ENCODE measurements around the gene ACTG2.

DNA sequence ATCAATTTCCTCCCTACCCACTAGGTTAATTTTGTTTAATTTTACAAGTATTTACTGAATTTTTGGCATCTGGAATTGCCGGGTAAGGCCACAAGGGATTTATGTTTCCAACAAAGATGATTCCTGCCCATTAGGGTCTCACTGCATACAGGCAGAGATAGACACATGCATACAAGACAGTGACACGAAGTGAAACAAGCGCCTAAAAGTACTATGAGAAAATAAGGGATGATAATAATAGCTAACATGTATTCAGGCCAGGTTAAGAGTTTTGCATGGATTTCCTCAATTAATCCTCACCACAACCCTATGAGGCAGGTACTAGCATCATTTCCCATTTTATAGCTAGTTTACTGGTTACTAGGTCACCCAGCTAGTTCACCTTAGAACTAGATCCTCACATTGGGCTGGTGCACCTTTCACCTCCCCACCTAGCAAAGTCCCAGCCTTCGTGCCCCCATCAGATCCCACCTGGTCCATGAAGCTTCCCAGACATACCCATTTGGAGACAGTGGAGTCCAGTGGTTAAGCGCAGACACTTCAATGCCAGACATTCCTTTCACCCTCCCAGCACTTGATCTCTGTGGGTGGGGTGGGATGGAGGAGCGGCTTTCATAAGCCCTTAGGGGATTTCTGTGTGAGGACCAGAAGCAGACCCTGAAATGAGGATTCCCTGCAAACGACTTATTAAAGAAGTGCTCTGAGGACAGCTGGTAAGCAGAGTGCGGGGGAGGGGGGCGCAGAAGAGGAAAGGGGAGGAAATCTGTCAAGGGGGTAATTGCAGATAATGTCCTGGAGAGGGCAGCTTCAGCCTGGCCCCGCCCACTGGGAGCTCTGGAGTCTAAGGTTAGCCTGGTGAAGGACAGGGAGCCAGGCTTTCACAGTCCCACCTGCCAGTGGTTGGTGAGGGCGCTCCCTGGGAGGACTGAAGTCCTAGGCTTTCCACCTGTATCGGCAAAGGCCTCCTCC lies 28.1 kb downstream of the ACTG2 start:
- TF ChIP-seq, protein P1, sequence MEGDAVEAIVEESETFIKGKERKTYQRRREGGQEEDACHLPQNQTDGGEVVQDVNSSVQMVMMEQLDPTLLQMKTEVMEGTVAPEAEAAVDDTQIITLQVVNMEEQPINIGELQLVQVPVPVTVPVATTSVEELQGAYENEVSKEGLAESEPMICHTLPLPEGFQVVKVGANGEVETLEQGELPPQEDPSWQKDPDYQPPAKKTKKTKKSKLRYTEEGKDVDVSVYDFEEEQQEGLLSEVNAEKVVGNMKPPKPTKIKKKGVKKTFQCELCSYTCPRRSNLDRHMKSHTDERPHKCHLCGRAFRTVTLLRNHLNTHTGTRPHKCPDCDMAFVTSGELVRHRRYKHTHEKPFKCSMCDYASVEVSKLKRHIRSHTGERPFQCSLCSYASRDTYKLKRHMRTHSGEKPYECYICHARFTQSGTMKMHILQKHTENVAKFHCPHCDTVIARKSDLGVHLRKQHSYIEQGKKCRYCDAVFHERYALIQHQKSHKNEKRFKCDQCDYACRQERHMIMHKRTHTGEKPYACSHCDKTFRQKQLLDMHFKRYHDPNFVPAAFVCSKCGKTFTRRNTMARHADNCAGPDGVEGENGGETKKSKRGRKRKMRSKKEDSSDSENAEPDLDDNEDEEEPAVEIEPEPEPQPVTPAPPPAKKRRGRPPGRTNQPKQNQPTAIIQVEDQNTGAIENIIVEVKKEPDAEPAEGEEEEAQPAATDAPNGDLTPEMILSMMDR (IDR thresholded peaks at IDR 0.05): no peak
- no peak for TF ChIP-seq EZH2 (IDR thresholded peaks at IDR 0.05; ENCODE audit: borderline replicate concordance, insufficient read depth, low read depth, low read length, poor library complexity, severe bottlenecking)

Measured in B cell (primary cell).